HUES64 (cell line): ENCODE results near the gene DENND2D.

Source experiments
- H3K27ac ChIP-seq: 2 replicates; pipeline ENCODE4 v1.7.0; 2013; ENCODE audit warnings: low read depth, low read length, inconsistent platforms
- H3K27me3 ChIP-seq: 2 replicates; pipeline ENCODE4 v1.6.1; 2013; ENCODE audit warnings: mild to moderate bottlenecking, low read length; ENCODE audit not compliant: insufficient read depth
- H3K36me3 ChIP-seq: 2 replicates; pipeline ENCODE4 v1.6.1; 2013; ENCODE audit warnings: mild to moderate bottlenecking, low read length; ENCODE audit not compliant: insufficient read depth
- H3K4me1 ChIP-seq: 2 replicates; pipeline ENCODE4 v1.6.1; 2013; ENCODE audit warnings: mild to moderate bottlenecking, low read length, moderate library complexity; ENCODE audit not compliant: insufficient read depth
- H3K4me3 ChIP-seq: 2 replicates; pipeline ENCODE4 v1.5.1; 2013; ENCODE audit warnings: mild to moderate bottlenecking, low read length, moderate library complexity
- H3K9ac ChIP-seq: 2 replicates; pipeline ENCODE4 v1.6.1; 2013; ENCODE audit warnings: mild to moderate bottlenecking, low read depth, low read length
- H3K9me3 ChIP-seq: 2 replicates; pipeline ENCODE4 v1.6.1; 2013; ENCODE audit warnings: low read depth, low read length; ENCODE audit not compliant: insufficient read depth
- WGBS: fragments of 150-250, 120-280 bp; methylation state at CpG from one replicate; pipeline ENCODE4 v1.1.7; 2013; ENCODE audit warnings: missing lambda C conversion rate; 5-methylcytosine and 5-hydroxymethylcytosine counted together

The DENND2D gene

DNA sequence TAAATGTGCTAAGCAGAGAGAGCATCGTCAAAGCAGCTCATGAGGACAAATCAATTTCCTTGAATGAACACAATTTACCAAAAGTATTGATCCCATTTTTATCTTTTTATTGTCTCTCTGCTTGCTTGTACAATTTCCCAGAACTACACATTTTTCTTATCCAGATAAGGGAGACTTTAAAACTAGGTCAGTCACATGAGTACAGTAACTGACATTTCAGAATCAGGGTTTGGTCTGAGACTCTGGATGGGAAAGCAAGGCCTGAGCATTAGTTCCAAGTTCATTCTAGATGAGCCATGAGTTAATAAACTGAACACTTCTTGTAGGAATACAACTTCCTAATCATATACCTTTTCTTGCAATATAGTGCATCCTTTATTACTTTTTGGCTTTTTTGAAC lies 11.5 kb upstream of the DENND2D start:
- Histone ChIP-seq H3K4me1 (0 out of 2 replicates have a peak, but pooled peaks cover 4% of the 10 kb centered on the region), H3K4me3 (no peak overlapping the region), H3K9me3 (no peaks in the 10 kb centered on the region), H3K36me3 (no peaks in the 10 kb centered on the region), H3K27ac (no peak overlapping the region), H3K27me3 (no peaks in the 10 kb centered on the region), H3K9ac (no peak overlapping the region)
- WGBS, result 95% methylated on average over 1 of the region's 1 CpG

DNA sequence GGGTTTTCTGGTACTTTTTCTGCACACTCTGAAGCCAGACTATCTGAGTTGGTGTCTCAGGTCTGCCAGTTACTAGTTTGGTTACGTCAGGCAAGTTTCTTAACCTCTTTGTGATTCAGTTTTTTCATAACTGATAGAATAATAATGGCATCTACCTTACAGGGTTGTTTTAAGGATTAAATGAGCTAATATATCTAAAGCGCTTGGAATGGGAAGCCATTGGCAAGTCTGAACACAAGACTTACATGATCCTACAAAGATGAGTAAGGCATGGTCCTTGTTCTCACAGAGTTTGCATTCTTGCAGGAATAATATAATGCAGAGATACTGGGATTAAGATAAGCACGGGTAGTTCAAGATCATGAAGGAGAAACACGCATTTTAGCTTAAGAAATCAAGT lies 9.2 kb upstream of the DENND2D start:
- Histone ChIP-seq H3K4me3 (no peak overlapping the region), H3K36me3 (no peaks in the 10 kb centered on the region), H3K27ac (no peak overlapping the region), H3K9ac (no peak overlapping the region), H3K4me1 (no peaks in the 10 kb centered on the region), H3K27me3 (no peaks in the 10 kb centered on the region; the same call in 1 of the 2 replicates), H3K9me3 (no peaks in the 10 kb centered on the region)
- 73% methylated on average over 4 of the region's 4 CpGs for WGBS

DNA sequence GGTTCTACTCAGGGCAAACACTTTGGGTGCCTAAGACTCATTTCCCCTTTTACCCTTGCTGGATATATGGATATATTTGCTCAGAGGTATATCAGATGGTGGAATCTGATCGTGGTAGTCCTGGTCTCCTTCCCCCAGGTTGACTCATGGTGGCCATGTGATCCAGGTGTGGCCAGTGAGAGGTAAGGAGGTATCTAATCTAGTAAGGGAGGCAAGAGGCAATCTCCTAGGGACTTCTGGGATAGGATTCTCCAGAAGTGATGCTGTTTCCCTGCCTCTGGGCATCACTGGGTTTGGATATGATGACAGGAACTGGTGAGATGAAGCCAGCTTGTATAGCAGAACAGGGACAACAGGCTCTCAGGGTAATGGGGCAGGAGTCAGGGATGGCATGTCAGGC lies 8.5 kb upstream of the DENND2D start:
- no peaks in the 10 kb centered on the region for H3K9me3 ChIP-seq
- H3K36me3 ChIP-seq, result no peaks in the 10 kb centered on the region
- H3K4me1 ChIP-seq, result no peaks in the 10 kb centered on the region
- no peaks in the 10 kb centered on the region; the same call in 1 of the 2 replicates for H3K27me3 ChIP-seq
- H3K4me3 ChIP-seq, result no peak overlapping the region
- WGBS, result 78% methylated on average over 1 of the region's 1 CpG
- H3K9ac ChIP-seq, result no peak overlapping the region
- no peak overlapping the region for H3K27ac ChIP-seq

DNA sequence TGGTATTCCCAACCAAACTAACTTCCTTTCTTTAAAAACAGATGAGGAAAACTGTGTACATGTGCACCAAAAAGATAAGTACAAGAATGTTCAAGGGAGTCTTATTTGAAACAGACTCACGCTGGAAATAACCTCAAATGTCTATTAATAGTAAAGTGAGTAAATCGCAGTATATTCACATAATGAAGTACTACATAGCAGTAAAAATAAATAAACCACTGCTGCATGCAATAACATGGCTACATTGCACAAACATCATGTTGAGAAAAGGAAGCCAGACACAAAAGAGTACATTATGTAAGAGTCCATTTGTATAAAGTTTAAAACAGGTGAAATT lies 5.2 kb upstream of the DENND2D start:
- Histone ChIP-seq H3K27ac (no peak overlapping the region), H3K9me3 (no peaks in the 10 kb centered on the region), H3K27me3 (no peaks in the 10 kb centered on the region; the same call in 1 of the 2 replicates), H3K9ac (no peak overlapping the region), H3K36me3 (no peaks in the 10 kb centered on the region), H3K4me1 (no peaks in the 10 kb centered on the region), H3K4me3 (no peak overlapping the region)
- no CpG with 5 or more reads among the region's 2 CpGs for WGBS

DNA sequence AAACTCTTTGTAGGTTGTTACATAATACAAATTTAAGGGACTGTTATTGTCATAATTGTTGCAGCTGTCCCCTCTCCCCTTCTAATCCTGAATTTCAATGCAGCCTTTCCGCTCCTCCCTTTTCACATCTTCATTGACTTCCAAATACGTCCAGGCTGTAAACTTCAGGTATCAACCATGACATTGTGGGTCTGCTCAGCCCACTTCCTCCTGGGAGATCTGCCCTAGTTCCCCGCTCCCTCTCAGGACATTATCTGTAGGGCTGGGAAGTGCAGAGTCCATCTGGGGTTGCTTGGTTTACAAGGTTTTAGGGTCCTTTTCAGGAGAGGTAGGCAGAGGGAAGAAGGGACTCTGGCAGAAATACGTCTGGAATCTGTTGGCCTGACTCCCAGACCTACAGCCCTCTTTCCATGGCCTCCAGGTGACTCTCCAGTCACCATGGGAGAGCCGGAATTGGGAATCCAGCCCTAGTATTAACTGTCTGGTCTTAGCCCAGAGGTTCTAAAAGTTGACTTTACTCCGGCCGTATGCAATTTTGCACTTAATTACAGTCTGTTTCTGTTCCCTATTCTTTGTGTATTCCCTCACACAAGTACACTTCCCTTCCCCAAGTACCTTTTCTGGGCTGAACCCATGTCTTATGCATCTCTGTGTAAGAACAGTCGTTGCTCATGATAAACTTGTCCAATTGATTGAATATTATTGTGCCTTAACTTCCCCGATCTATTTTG lies 4.7 kb upstream of the DENND2D start:
- Histone ChIP-seq H3K4me3 (no peak overlapping the region), H3K4me1 (no peaks in the 10 kb centered on the region), H3K9me3 (no peaks in the 10 kb centered on the region), H3K9ac (no peak overlapping the region), H3K36me3 (no peaks in the 10 kb centered on the region), H3K27ac (no peak overlapping the region), H3K27me3 (no peaks in the 10 kb centered on the region; the same call in 1 of the 2 replicates)
- WGBS, result 94% methylated on average over 8 of the region's 9 CpGs

DNA sequence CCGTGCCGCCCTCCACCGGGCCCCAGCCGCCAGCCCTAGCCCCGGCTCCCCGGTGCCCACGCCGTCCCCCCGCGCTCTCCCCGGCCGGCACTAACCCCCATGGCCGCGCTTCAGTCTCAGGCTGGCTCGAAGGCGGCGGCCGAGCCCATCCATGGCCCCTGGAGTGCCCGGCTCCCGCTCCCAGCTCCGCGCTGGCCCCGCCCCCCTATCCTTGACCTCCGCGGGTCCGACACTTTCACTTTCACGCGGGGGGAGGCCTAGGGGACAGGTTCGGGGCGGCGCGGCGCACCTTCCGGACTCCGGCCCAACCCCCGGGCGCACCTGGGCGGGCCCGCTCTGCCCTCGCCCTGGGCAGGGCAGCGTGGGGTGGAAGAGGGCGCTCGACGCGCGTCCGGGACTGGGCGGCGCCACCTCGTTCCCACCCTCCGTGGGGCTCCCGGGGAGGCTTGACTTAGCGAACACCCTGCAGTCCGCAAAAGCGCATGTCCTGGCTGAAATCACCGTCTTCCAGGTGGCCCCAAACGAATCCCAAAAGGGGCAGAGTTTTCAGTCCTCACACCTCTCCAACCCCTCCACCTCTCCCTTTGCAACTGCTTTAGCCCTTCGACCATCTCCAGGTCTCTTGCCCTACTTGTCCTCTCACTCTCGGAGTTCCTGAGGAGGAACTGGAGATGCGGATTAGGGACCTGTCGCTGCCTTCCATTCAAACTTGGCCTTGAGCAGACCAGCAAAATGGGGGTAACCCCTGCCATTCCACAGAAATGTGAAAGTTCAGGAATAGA lies 3.9 kb upstream of the DENND2D start:
- H3K4me1 ChIP-seq, result no peaks in the 10 kb centered on the region
- no peak overlapping the region for H3K9ac ChIP-seq
- WGBS, result 96% methylated on average over 61 of the region's 61 CpGs
- H3K27me3 ChIP-seq, result no peaks in the 10 kb centered on the region; the same call in 1 of the 2 replicates
- no peaks in the 10 kb centered on the region for H3K36me3 ChIP-seq
- H3K27ac ChIP-seq, result no peak overlapping the region
- H3K4me3 ChIP-seq, result no peak overlapping the region
- no peaks in the 10 kb centered on the region for H3K9me3 ChIP-seq

DNA sequence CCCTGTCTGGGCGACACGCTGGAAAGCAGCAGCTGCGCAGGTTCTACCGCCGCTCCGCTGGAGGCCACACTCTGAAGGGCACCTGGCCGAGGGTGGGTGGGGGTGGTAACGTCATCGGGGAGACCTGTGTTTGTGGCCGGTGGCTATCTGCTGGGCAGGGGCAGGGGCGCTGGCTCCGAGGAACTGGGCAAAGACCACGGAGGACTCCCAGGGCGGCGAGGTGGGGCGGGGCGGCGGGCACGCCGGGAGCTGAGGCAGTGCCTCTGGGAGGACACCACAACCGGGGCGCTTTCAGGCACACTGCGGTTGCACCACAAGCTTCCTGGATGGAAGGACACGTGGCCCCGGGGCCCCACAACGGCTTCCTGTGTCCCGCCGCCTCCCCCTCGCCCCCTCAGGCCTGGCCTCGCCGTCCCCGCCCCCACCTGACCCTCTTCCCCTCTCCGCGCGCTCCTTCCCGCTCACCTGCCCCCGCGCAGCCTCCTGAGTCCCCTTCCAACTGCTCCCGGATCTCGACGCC lies 3.3 kb upstream of the DENND2D start:
- Histone ChIP-seq H3K27me3 (no peaks in the 10 kb centered on the region; the same call in 1 of the 2 replicates), H3K27ac (no peak overlapping the region), H3K9ac (no peak overlapping the region), H3K4me3 (no peak overlapping the region), H3K9me3 (no peaks in the 10 kb centered on the region), H3K36me3 (no peaks in the 10 kb centered on the region), H3K4me1 (no peaks in the 10 kb centered on the region)
- WGBS, result 97% methylated on average over 41 of the region's 41 CpGs

DNA sequence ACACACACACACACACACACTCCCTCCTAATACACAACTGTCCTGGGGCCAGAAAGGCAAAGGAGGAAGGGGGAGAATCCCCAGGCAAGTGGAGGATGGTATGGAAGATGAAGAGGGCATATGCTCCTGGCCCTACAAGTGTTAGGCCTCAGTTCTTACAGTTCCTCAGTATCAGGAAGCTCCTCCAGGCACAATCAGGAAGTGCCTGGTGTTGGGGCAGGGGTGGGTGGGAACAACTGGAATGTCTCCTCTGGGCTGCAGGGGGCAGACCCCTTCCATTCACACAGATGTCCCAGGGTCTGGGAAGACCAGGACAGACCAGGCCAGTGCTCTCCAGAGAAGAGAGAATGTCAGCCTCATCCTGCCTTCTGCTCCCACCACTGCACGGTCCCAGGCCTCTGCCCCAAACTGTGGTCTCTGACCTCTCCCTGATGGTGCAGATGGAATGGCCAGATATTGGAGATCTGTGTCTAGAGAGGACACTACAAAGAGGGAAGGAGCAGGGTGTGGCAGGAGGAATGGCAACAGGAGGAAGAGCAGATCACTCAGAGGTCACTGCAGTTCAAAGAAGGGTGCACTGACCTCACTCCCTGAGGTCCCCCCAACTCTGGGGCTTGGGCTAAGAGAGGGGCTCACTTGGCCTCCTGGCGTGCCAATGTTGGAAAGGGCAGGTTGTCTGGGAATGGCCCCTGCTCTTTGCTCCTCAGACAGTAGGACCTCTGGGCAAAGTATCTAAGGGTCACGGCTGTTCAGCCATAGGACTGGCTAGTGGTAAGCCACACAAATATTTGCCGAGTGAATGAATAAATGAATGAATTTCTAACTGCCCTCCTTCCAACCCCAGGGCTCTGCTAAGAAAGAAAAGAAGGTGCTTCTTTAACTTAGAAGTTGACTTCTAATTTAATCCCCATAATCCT lies 2.5 kb upstream of the DENND2D start:
- no peaks in the 10 kb centered on the region for H3K4me1 ChIP-seq
- no peak overlapping the region for H3K9ac ChIP-seq
- no peak overlapping the region for H3K4me3 ChIP-seq

DNA sequence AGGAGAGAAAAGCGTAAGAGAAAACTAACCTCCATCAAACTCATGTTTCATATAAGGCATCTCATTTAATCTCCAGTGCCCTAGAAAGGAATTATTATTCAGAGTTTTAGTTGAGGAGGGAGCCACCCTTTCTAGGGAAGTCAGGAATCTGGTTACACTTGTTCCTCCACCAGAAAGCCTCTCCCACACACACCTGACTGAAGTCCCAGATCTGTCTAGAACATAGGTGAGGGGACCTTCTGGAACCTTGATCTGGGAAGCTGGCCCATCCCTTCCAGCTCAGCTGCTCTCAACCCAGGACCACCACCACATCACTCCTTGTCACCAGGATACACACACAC lies 1.9 kb upstream of the DENND2D start:
- Histone ChIP-seq H3K27me3 (no peaks in the 10 kb centered on the region; the same call in 1 of the 2 replicates), H3K4me3 (no peak overlapping the region), H3K27ac (no peak overlapping the region), H3K9me3 (no peaks in the 10 kb centered on the region), H3K9ac (no peak overlapping the region), H3K36me3 (no peaks in the 10 kb centered on the region), H3K4me1 (no peaks in the 10 kb centered on the region)
- 89% methylated on average over 1 of the region's 1 CpG for WGBS

More for the DNA sequence above, 2.5 kb upstream of the DENND2D start:
- 89% methylated on average over 3 of the region's 4 CpGs for WGBS
- Histone ChIP-seq H3K27ac (no peak overlapping the region), H3K27me3 (no peaks in the 10 kb centered on the region; the same call in 1 of the 2 replicates), H3K36me3 (no peaks in the 10 kb centered on the region), H3K9me3 (no peaks in the 10 kb centered on the region)

DNA sequence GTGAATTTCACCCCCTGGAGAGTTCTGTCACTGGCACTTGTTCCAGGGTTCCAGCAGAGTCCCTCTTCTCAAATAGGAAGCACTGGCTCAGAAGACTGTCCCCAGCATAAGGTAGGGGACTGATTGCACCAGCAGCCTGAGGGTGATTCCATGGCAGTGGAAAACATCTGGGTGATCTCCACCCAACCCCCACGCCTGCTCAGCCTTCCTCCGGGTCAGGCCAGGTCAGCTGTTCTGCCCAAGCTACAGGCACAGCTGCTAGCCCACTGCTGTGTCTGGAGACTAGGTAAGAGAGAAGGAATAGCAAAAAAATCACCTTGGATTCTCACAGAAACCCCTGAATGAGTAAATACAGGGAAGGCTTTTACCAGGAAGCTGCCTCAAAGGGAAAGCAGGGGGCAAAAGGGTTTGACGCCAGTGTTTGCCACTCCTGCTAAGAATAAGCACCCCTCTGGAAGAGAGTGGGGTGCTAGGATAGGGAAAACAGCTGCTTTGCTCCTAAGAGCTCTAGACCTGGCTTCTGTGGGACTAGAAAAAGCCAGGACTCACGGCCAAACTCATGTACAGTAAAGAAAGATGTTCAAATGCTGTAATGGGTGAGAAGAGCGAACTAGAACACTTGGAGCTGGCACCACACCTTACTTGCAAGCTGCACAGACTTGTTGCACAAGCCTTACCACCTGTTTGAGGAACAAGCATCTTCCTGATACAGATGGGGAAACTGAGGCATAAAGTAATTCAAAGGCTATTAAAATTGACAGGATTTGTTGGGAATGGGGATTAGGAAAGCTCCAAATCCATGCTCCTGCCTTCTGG lies 1.0 kb upstream of the DENND2D start:
- no peaks in the 10 kb centered on the region; the same call in 1 of the 2 replicates for H3K27me3 ChIP-seq
- WGBS, result 81% methylated on average over 5 of the region's 5 CpGs
- no peak overlapping the region for H3K9ac ChIP-seq
- H3K9me3 ChIP-seq, result no peaks in the 10 kb centered on the region
- H3K4me1 ChIP-seq, result no peaks in the 10 kb centered on the region
- H3K27ac ChIP-seq, result no peak overlapping the region
- no peaks in the 10 kb centered on the region for H3K36me3 ChIP-seq
- no peak overlapping the region for H3K4me3 ChIP-seq
